Caco-2 (cell line): ENCODE measurements around the gene ARPP21. TPM values are rescaled to one million over a fixed set of nuclear protein-coding genes. Genes with fewer than 3 reads are reported as not detected.

Experiments
- BruUV-seq: library from RNA; stranded (reverse); fragments of 400-500 nt; replicated peaks from 2 replicates; lab custom pipeline; 2021; lab: Mats Ljungman, UMichigan
- CTCF ChIA-PET: fragments of 300-600 bp; sonication (Branson Sonifier 250); formaldehyde crosslinking; loops from one replicate; lab custom pipeline; 2022; ENCODE audit warnings: antibody characterized with exemption; lab: Charles Lee
- POLR2A ChIA-PET: fragments of 300-600 bp; sonication (Branson Sonifier 250); formaldehyde crosslinking; loops from one replicate; lab custom pipeline; 2022; ENCODE audit warnings: antibody characterized with exemption; lab: Charles Lee
- DNase-seq, 2 experiments: peaks; one replicate each; pipeline versions ENCODE4 v3.0.0 to v3.0.0-alpha.2; 2020 to 2022
- H3K27me3 ChIP-seq: replicated peaks from 2 replicates; pipeline ENCODE4 v1.6.0; 2011; ENCODE audit warnings: low read length; ENCODE audit not compliant: control insufficient read depth, insufficient read depth
- H3K36me3 ChIP-seq: 2 replicates; pipeline ENCODE4 v1.5.1; 2011; ENCODE audit warnings: low read length; ENCODE audit not compliant: control insufficient read depth, insufficient read depth
- H3K4me1 ChIP-seq: fragments of 250-450 bp; sonication (Bioruptor Pico); 2 replicates; pipeline ENCODE4 v1.5.1; 2020; ENCODE audit warnings: mild to moderate bottlenecking
- H3K4me3 ChIP-seq: 2 replicates; pipeline ENCODE4 v1.5.1; 2011; ENCODE audit warnings: low read depth, mild to moderate bottlenecking, control low read depth, low read length
- H3K9me3 ChIP-seq: fragments of 250-450 bp; sonication (Bioruptor Pico); 2 replicates; pipeline ENCODE4 v1.5.1; 2020; ENCODE audit warnings: mild to moderate bottlenecking, moderate library complexity
- H3K27ac Mint-ChIP-seq: one replicate; pipeline ENCODE4 v1.8.0; 2022; ENCODE audit warnings: mixed read lengths; ENCODE audit not compliant: unreplicated experiment
- H3K27me3 Mint-ChIP-seq: one replicate; pipeline ENCODE4 v1.8.0; 2022; ENCODE audit warnings: mixed read lengths; ENCODE audit not compliant: insufficient read depth, unreplicated experiment
- H3K36me3 Mint-ChIP-seq: one replicate; pipeline ENCODE4 v1.8.0; 2022; ENCODE audit warnings: mild to moderate bottlenecking, mixed read lengths; ENCODE audit not compliant: insufficient read depth, unreplicated experiment
- H3K4me1 Mint-ChIP-seq: one replicate; pipeline ENCODE4 v1.8.0; 2022; ENCODE audit warnings: low read depth, mixed read lengths; ENCODE audit not compliant: unreplicated experiment
- H3K4me3 Mint-ChIP-seq: one replicate; pipeline ENCODE4 v1.8.0; 2022; ENCODE audit warnings: mild to moderate bottlenecking, moderate library complexity, mixed read lengths; ENCODE audit not compliant: unreplicated experiment
- H3K9me3 Mint-ChIP-seq: one replicate; pipeline ENCODE4 v1.8.0; 2022; ENCODE audit warnings: mixed read lengths; ENCODE audit not compliant: unreplicated experiment
- intact Hi-C: fragments of 100-400 bp; cut with micrococcal nuclease; formaldehyde crosslinking; loops from one replicate; pipeline ENCODE4 v1.10.0; 2022; ENCODE audit not compliant: unreplicated experiment
- total RNA-seq: library from RNA; stranded (reverse); gene quantifications from 2 replicates; pipeline ENCODE4 v1.2.3, GENCODE V29; 2022
- TF ChIP-seq, protein P1 (sequence below), 2 experiments: fragments of 200-600 bp in 1 of 2; IDR thresholded peaks; 1 replicate in 1 of 2; 2 replicates in 1 of 2; pipeline versions ENCODE4 v1.5.1 to v1.8.0; 2011 to 2022; ENCODE audit warnings: antibody characterized with exemption in 1 of 2, control low read depth in 1 of 2, inconsistent platforms in 1 of 2, low read depth in 1 of 2, low read length in 1 of 2, mild to moderate bottlenecking in 1 of 2, moderate library complexity in 1 of 2; ENCODE audit not compliant: insufficient read depth in 1 of 2, severe bottlenecking in 1 of 2, unreplicated experiment in 1 of 2

The ARPP21 gene
- total RNA-seq, 1 experiment from 2014 or later = not detected

DNA sequence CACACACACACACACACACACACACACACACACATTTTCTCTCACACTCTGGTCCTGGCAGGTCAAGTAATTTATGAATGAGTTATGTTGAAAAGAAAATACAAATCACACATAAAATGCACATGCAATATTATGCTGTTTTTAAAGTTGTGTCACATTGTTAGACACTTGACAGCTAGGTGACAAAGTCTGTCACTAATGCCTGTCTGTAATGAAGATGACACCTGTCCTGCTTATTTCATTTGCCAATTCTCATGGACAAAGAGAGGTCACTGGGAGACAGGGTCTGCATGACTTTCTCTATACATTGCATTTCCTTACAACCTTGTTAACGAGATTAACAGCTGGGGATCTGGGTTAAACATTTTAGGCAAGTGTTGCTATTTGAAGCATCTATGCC is 71.2 kb downstream of the ARPP21 start:
- no peak for DNase-seq
- Histone ChIP-seq H3K27me3 (no peaks in the 10 kb centered on the region), H3K4me1 (no peaks in the 10 kb centered on the region), H3K9me3 (no peaks in the 10 kb centered on the region), H3K36me3 (no peaks in the 10 kb centered on the region), H3K4me3 (no peak overlapping the region)
- Mint-ChIP-seq H3K9me3 (no peaks in the 10 kb centered on the region), H3K36me3 (no peaks in the 10 kb centered on the region), H3K4me1 (no peaks in the 10 kb centered on the region), H3K27me3 (peaks cover 6% of the 10 kb centered on the region), H3K4me3 (no peak overlapping the region), H3K27ac (no peak overlapping the region)
- TF ChIP-seq, protein P1, sequence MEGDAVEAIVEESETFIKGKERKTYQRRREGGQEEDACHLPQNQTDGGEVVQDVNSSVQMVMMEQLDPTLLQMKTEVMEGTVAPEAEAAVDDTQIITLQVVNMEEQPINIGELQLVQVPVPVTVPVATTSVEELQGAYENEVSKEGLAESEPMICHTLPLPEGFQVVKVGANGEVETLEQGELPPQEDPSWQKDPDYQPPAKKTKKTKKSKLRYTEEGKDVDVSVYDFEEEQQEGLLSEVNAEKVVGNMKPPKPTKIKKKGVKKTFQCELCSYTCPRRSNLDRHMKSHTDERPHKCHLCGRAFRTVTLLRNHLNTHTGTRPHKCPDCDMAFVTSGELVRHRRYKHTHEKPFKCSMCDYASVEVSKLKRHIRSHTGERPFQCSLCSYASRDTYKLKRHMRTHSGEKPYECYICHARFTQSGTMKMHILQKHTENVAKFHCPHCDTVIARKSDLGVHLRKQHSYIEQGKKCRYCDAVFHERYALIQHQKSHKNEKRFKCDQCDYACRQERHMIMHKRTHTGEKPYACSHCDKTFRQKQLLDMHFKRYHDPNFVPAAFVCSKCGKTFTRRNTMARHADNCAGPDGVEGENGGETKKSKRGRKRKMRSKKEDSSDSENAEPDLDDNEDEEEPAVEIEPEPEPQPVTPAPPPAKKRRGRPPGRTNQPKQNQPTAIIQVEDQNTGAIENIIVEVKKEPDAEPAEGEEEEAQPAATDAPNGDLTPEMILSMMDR (IDR thresholded peaks at IDR 0.05; ENCODE audit: insufficient read depth in 1 of 2, low read depth in 1 of 2, low read length in 1 of 2, severe bottlenecking in 1 of 2, unreplicated experiment in 1 of 2) = no peak
- intact Hi-C loops = no loop called here
- BruUV-seq = no TSS peak
- ChIA-PET POLR2A (no interaction called here), CTCF (no interaction called here)

DNA sequence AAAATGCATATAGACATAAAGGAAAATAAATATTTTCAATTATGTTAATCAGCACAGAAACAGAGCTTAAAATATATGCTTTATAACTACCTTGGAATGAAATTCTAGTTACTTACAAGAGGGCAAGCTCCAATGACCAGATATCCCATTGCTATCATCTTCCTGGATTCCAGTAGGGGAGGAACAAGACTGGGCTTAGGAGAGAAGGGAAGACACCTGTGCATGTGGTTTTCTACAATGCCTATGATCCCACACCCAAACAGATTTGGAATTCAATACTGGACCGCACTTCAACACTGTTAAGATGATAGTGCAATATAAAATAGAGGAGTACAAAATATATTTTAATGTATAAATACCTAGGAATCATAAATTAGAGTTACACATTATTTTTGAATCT is 79.6 kb downstream of the ARPP21 start:
- H3K27me3 Mint-ChIP-seq = peaks cover 6% of the 10 kb centered on the region

DNA sequence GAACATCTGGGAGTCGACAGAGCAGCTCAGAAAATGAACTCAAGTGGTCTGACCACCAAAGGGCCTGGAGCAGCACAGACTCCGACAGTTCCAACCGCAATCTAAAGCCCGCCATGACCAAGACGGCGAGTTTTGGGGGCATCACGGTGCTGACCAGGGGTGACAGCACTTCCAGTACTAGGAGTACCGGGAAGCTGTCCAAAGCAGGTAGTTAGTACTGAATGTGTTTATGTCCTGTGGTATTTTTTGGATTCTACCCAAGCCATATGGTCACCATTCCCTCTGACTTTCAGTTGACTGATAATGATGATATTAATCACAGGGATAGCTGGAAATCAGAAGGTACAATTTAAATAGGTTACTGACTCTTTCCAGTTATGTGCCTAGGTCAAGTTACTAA is 82.3 kb downstream of the ARPP21 start:
- Histone ChIP-seq H3K4me1 (no peaks in the 10 kb centered on the region), H3K4me3 (no peak overlapping the region), H3K36me3 (no peaks in the 10 kb centered on the region), H3K9me3 (no peaks in the 10 kb centered on the region), H3K27me3 (no peaks in the 10 kb centered on the region)
- POLR2A ChIA-PET = no interaction called here
- Mint-ChIP-seq H3K27me3 (peaks cover 2% of the 10 kb centered on the region), H3K4me1 (no peaks in the 10 kb centered on the region), H3K4me3 (no peak overlapping the region), H3K9me3 (no peaks in the 10 kb centered on the region), H3K27ac (no peak overlapping the region), H3K36me3 (no peaks in the 10 kb centered on the region)
- intact Hi-C loops = no loop called here
- TF ChIP-seq, protein P1 (IDR thresholded peaks at IDR 0.05; ENCODE audit: insufficient read depth in 1 of 2, low read depth in 1 of 2, low read length in 1 of 2, severe bottlenecking in 1 of 2, unreplicated experiment in 1 of 2) = no peak
- no peak for DNase-seq
- CTCF ChIA-PET = no interaction called here
- BruUV-seq = no TSS peak

More for the DNA sequence above, 79.6 kb downstream of the ARPP21 start:
- Histone ChIP-seq H3K4me3 (no peak overlapping the region), H3K9me3 (no peaks in the 10 kb centered on the region), H3K4me1 (no peaks in the 10 kb centered on the region), H3K27me3 (no peaks in the 10 kb centered on the region), H3K36me3 (no peaks in the 10 kb centered on the region)
- intact Hi-C loops = no loop called here
- POLR2A ChIA-PET = no interaction called here
- H3K36me3 Mint-ChIP-seq = no peaks in the 10 kb centered on the region
- no TSS peak for BruUV-seq
- no peak overlapping the region for H3K4me3 Mint-ChIP-seq
- no peaks in the 10 kb centered on the region for H3K9me3 Mint-ChIP-seq
- no peak overlapping the region for H3K27ac Mint-ChIP-seq
- CTCF ChIA-PET = interaction anchor here (0.6 to 0.7 kb wide), 3 partner anchors 9 to 142 kb away, joined by 3 to 4 read pairs (median 4); no protein-coding TSS in a partner anchor
- no peaks in the 10 kb centered on the region for H3K4me1 Mint-ChIP-seq
- TF ChIP-seq, protein P1 (IDR thresholded peaks at IDR 0.05; ENCODE audit: insufficient read depth in 1 of 2, low read depth in 1 of 2, low read length in 1 of 2, severe bottlenecking in 1 of 2, unreplicated experiment in 1 of 2) = no peak
- DNase-seq = no peak
